ENCODE results near the gene FAM3D. TPM values are rescaled to one million over a fixed set of nuclear protein-coding genes. Genes with fewer than 3 reads are reported as not detected.

The FAM3D gene
- polyA plus RNA-seq, 4 donors, result 14.4 to 190 (median 171) TPM

- Histone ChIP-seq H3K27me3 (ENCODE audit: control insufficient read depth in 3 of 3, insufficient read depth in 3 of 3, low read length in 3 of 3) (no peaks in the 10 kb centered on the region), H3K36me3 (ENCODE audit: control insufficient read depth in 3 of 3, insufficient read depth in 2 of 3, low read depth in 1 of 3, low read length in 3 of 3) (no peaks in the 10 kb centered on the region), H3K4me3 (ENCODE audit: low read depth in 1 of 3, low read length in 3 of 3) (no peak overlapping the region), H3K27ac (ENCODE audit: low read depth in 1 of 3, low read length in 2 of 3) (no peak overlapping the region), H3K9me3 (ENCODE audit: control insufficient read depth in 2 of 2, insufficient read depth in 1 of 2, low read depth in 1 of 2, low read length in 1 of 2) (peaks cover 0 to 17% of the 10 kb centered on the region in 2 donors), H3K4me1 (ENCODE audit: control insufficient read depth in 3 of 3, insufficient read depth in 2 of 3, low read depth in 1 of 3, low read length in 2 of 3) (peaks cover 7 to 16% (median 16%) of the 10 kb centered on the region in 3 donors)
- FAIRE-seq (no peak), DNase-seq (no peak)
- WGBS, 3 donors, result 90 to 93% (median 90%) methylated on average over 1 of the region's 1 CpG
Observed at GRCh38 chr3:58692484-58692883, 25.9 kb upstream of the FAM3D start.

- DNase-seq (no peak), FAIRE-seq (no peak)
- Histone ChIP-seq H3K4me1 (ENCODE audit: control insufficient read depth in 3 of 3, insufficient read depth in 2 of 3, low read depth in 1 of 3, low read length in 2 of 3) (peaks cover 7 to 16% (median 16%) of the 10 kb centered on the region in 3 donors), H3K27me3 (ENCODE audit: control insufficient read depth in 3 of 3, insufficient read depth in 3 of 3, low read length in 3 of 3) (no peaks in the 10 kb centered on the region), H3K9me3 (ENCODE audit: control insufficient read depth in 2 of 2, insufficient read depth in 1 of 2, low read depth in 1 of 2, low read length in 1 of 2) (peaks cover 0 to 17% of the 10 kb centered on the region in 2 donors), H3K27ac (ENCODE audit: low read depth in 1 of 3, low read length in 2 of 3) (no peak overlapping the region), H3K4me3 (ENCODE audit: low read depth in 1 of 3, low read length in 3 of 3) (no peak overlapping the region), H3K36me3 (ENCODE audit: control insufficient read depth in 3 of 3, insufficient read depth in 2 of 3, low read depth in 1 of 3, low read length in 3 of 3) (no peaks in the 10 kb centered on the region)
- WGBS, 3 donors, result 93 to 100% (median 95%) methylated on average over 1 of the region's 1 CpG
Observed at GRCh38 chr3:58691997-58692396, 25.4 kb upstream of the FAM3D start.

GRCh38 chr3:58690490-58690889 lies 23.9 kb upstream of the FAM3D start:
- peak in 1 of 2 donors; percentile 81 for DNase-seq
- no peak overlapping the region for H3K4me3 ChIP-seq (ENCODE audit: low read depth in 1 of 3, low read length in 3 of 3)
- no peak for FAIRE-seq
- H3K27ac ChIP-seq (ENCODE audit: low read depth in 1 of 3, low read length in 2 of 3), result peak overlapping the region in 1 of 3 donors; percentile 68
- H3K9me3 ChIP-seq (ENCODE audit: control insufficient read depth in 2 of 2, insufficient read depth in 1 of 2, low read depth in 1 of 2, low read length in 1 of 2), result peaks cover 0 to 17% of the 10 kb centered on the region in 2 donors
- no peaks in the 10 kb centered on the region for H3K36me3 ChIP-seq (ENCODE audit: control insufficient read depth in 3 of 3, insufficient read depth in 2 of 3, low read depth in 1 of 3, low read length in 3 of 3)
- WGBS, 3 donors, result 61 to 82% (median 65%) methylated on average over 2 of the region's 2 CpGs
- no peaks in the 10 kb centered on the region for H3K27me3 ChIP-seq (ENCODE audit: control insufficient read depth in 3 of 3, insufficient read depth in 3 of 3, low read length in 3 of 3)
- H3K4me1 ChIP-seq (ENCODE audit: control insufficient read depth in 3 of 3, insufficient read depth in 2 of 3, low read depth in 1 of 3, low read length in 2 of 3), result peaks cover 7 to 14% (median 13%) of the 10 kb centered on the region in 3 donors

- H3K27ac ChIP-seq (ENCODE audit: low read depth in 1 of 3, low read length in 2 of 3), result no peak overlapping the region
- no peak for FAIRE-seq
- peaks cover 7 to 13% (median 11%) of the 10 kb centered on the region in 3 donors for H3K4me1 ChIP-seq (ENCODE audit: control insufficient read depth in 3 of 3, insufficient read depth in 2 of 3, low read depth in 1 of 3, low read length in 2 of 3)
- no peaks in the 10 kb centered on the region for H3K27me3 ChIP-seq (ENCODE audit: control insufficient read depth in 3 of 3, insufficient read depth in 3 of 3, low read length in 3 of 3)
- 32 to 55% (median 42%) methylated on average over 4 of the region's 4 CpGs for WGBS, 3 donors
- H3K36me3 ChIP-seq (ENCODE audit: control insufficient read depth in 3 of 3, insufficient read depth in 2 of 3, low read depth in 1 of 3, low read length in 3 of 3), result no peaks in the 10 kb centered on the region
- DNase-seq, result peak; percentile 67 to 83
- peaks cover 0 to 17% of the 10 kb centered on the region in 2 donors for H3K9me3 ChIP-seq (ENCODE audit: control insufficient read depth in 2 of 2, insufficient read depth in 1 of 2, low read depth in 1 of 2, low read length in 1 of 2)
- H3K4me3 ChIP-seq (ENCODE audit: low read depth in 1 of 3, low read length in 3 of 3), result no peak overlapping the region
Observed at GRCh38 chr3:58688574-58688973, 22.0 kb upstream of the FAM3D start.

- peaks cover 7 to 13% (median 11%) of the 10 kb centered on the region in 3 donors for H3K4me1 ChIP-seq (ENCODE audit: control insufficient read depth in 3 of 3, insufficient read depth in 2 of 3, low read depth in 1 of 3, low read length in 2 of 3)
- H3K27me3 ChIP-seq (ENCODE audit: control insufficient read depth in 3 of 3, insufficient read depth in 3 of 3, low read length in 3 of 3), result no peaks in the 10 kb centered on the region
- H3K4me3 ChIP-seq (ENCODE audit: low read depth in 1 of 3, low read length in 3 of 3), result no peak overlapping the region
- no peak overlapping the region for H3K27ac ChIP-seq (ENCODE audit: low read depth in 1 of 3, low read length in 2 of 3)
- DNase-seq (no peak), FAIRE-seq (no peak)
- H3K9me3 ChIP-seq (ENCODE audit: control insufficient read depth in 2 of 2, insufficient read depth in 1 of 2, low read depth in 1 of 2, low read length in 1 of 2), result peaks cover 0 to 17% of the 10 kb centered on the region in 2 donors
- WGBS, 3 donors, result 88 to 93% (median 91%) methylated on average over 4 of the region's 4 CpGs
- no peaks in the 10 kb centered on the region for H3K36me3 ChIP-seq (ENCODE audit: control insufficient read depth in 3 of 3, insufficient read depth in 2 of 3, low read depth in 1 of 3, low read length in 3 of 3)
Observed at GRCh38 chr3:58686847-58687246, 20.3 kb upstream of the FAM3D start.

- Histone ChIP-seq H3K36me3 (ENCODE audit: control insufficient read depth in 3 of 3, insufficient read depth in 2 of 3, low read depth in 1 of 3, low read length in 3 of 3) (no peaks in the 10 kb centered on the region), H3K4me1 (ENCODE audit: control insufficient read depth in 3 of 3, insufficient read depth in 2 of 3, low read depth in 1 of 3, low read length in 2 of 3) (peaks cover 7 to 13% (median 11%) of the 10 kb centered on the region in 3 donors), H3K4me3 (ENCODE audit: low read depth in 1 of 3, low read length in 3 of 3) (no peak overlapping the region), H3K9me3 (ENCODE audit: control insufficient read depth in 2 of 2, insufficient read depth in 1 of 2, low read depth in 1 of 2, low read length in 1 of 2) (peaks cover 0 to 8% of the 10 kb centered on the region in 2 donors), H3K27me3 (ENCODE audit: control insufficient read depth in 3 of 3, insufficient read depth in 3 of 3, low read length in 3 of 3) (no peaks in the 10 kb centered on the region), H3K27ac (ENCODE audit: low read depth in 1 of 3, low read length in 2 of 3) (no peak overlapping the region)
- no peak for FAIRE-seq
- DNase-seq, result no peak
- WGBS, 3 donors, result 89 to 91% (median 90%) methylated on average over 10 of the region's 10 CpGs
Observed at GRCh38 chr3:58685641-58686040, 19.1 kb upstream of the FAM3D start.

- no peak for DNase-seq
- FAIRE-seq, result no peak
- Histone ChIP-seq H3K36me3 (ENCODE audit: control insufficient read depth in 3 of 3, insufficient read depth in 2 of 3, low read depth in 1 of 3, low read length in 3 of 3) (no peaks in the 10 kb centered on the region), H3K4me3 (ENCODE audit: low read depth in 1 of 3, low read length in 3 of 3) (no peak overlapping the region), H3K4me1 (ENCODE audit: control insufficient read depth in 3 of 3, insufficient read depth in 2 of 3, low read depth in 1 of 3, low read length in 2 of 3) (peaks cover 4 to 19% (median 4%) of the 10 kb centered on the region in 3 donors), H3K27ac (ENCODE audit: low read depth in 1 of 3, low read length in 2 of 3) (no peak overlapping the region), H3K27me3 (ENCODE audit: control insufficient read depth in 3 of 3, insufficient read depth in 3 of 3, low read length in 3 of 3) (no peaks in the 10 kb centered on the region), H3K9me3 (ENCODE audit: control insufficient read depth in 2 of 2, insufficient read depth in 1 of 2, low read depth in 1 of 2, low read length in 1 of 2) (no peaks in the 10 kb centered on the region)
- 74 to 89% (median 77%) methylated on average over 4 of the region's 4 CpGs for WGBS, 3 donors
Observed at GRCh38 chr3:58683466-58683865, 16.9 kb upstream of the FAM3D start.

GRCh38 chr3:58683001-58683458 lies 16.5 kb upstream of the FAM3D start:
- DNase-seq (no peak), FAIRE-seq (no peak)
- H3K27me3 ChIP-seq (ENCODE audit: control insufficient read depth in 3 of 3, insufficient read depth in 3 of 3, low read length in 3 of 3), result no peaks in the 10 kb centered on the region
- WGBS, 3 donors, result 72 to 74% (median 73%) methylated on average over 5 of the region's 5 CpGs
- peaks cover under 1 to 15% (median under 1%) of the 10 kb centered on the region in 3 donors for H3K4me1 ChIP-seq (ENCODE audit: control insufficient read depth in 3 of 3, insufficient read depth in 2 of 3, low read depth in 1 of 3, low read length in 2 of 3)
- no peak overlapping the region for H3K27ac ChIP-seq (ENCODE audit: low read depth in 1 of 3, low read length in 2 of 3)
- H3K36me3 ChIP-seq (ENCODE audit: control insufficient read depth in 3 of 3, insufficient read depth in 2 of 3, low read depth in 1 of 3, low read length in 3 of 3), result no peaks in the 10 kb centered on the region
- H3K9me3 ChIP-seq (ENCODE audit: control insufficient read depth in 2 of 2, insufficient read depth in 1 of 2, low read depth in 1 of 2, low read length in 1 of 2), result no peaks in the 10 kb centered on the region
- H3K4me3 ChIP-seq (ENCODE audit: low read depth in 1 of 3, low read length in 3 of 3), result no peak overlapping the region

- Histone ChIP-seq H3K27me3 (ENCODE audit: control insufficient read depth in 3 of 3, insufficient read depth in 3 of 3, low read length in 3 of 3) (no peaks in the 10 kb centered on the region), H3K4me3 (ENCODE audit: low read depth in 1 of 3, low read length in 3 of 3) (no peak overlapping the region), H3K9me3 (ENCODE audit: control insufficient read depth in 2 of 2, insufficient read depth in 1 of 2, low read depth in 1 of 2, low read length in 1 of 2) (no peaks in the 10 kb centered on the region), H3K27ac (ENCODE audit: low read depth in 1 of 3, low read length in 2 of 3) (no peak overlapping the region), H3K4me1 (ENCODE audit: control insufficient read depth in 3 of 3, insufficient read depth in 2 of 3, low read depth in 1 of 3, low read length in 2 of 3) (peaks cover 0 to 15% (median 0%) of the 10 kb centered on the region in 3 donors), H3K36me3 (ENCODE audit: control insufficient read depth in 3 of 3, insufficient read depth in 2 of 3, low read depth in 1 of 3, low read length in 3 of 3) (no peaks in the 10 kb centered on the region)
- FAIRE-seq (no peak), DNase-seq (no peak)
- WGBS, 3 donors, result 50 to 56% (median 50%) methylated on average over 2 of the region's 2 CpGs
Observed at GRCh38 chr3:58681863-58682262, 15.3 kb upstream of the FAM3D start.
